22Rv1 (cell line): ENCODE results near the gene HDGF.
A peak's percentile ranks its signal among the peaks of the same experiment; 100 is the strongest.

Source experiments
- H3K27ac ChIP-seq: fragments of 450-650 bp; 2 replicates; pipeline ENCODE4 v1.5.1; 2017
- CTCF ChIP-seq: fragments of 450-650 bp; IDR thresholded peaks from 2 replicates; pipeline ENCODE4 v1.5.1; 2017; ENCODE audit warnings: mild to moderate bottlenecking
- ZFX ChIP-seq: fragments of 450-650 bp; IDR thresholded peaks from 2 replicates; pipeline ENCODE4 v1.6.1; 2017; ENCODE audit warnings: antibody characterized with exemption, borderline replicate concordance

Gene HDGF

GRCh38 chr1:156775799-156776198 lies 24.3 kb upstream of the HDGF start:
- no peak overlapping the region for H3K27ac ChIP-seq
- TF ChIP-seq ZFX = no peak
- no peak for TF ChIP-seq CTCF

- no peak overlapping the region for H3K27ac ChIP-seq
- no peak for TF ChIP-seq CTCF
- TF ChIP-seq ZFX = no peak
Observed at GRCh38 chr1:156773607-156774006, 22.1 kb upstream of the HDGF start.

GRCh38 chr1:156772728-156773497 lies 21.4 kb upstream of the HDGF start:
- H3K27ac ChIP-seq = no peak overlapping the region
- TF ChIP-seq CTCF = no peak
- no peak for TF ChIP-seq ZFX

GRCh38 chr1:156772222-156772621 lies 20.7 kb upstream of the HDGF start:
- TF ChIP-seq CTCF = no peak
- TF ChIP-seq ZFX = no peak
- H3K27ac ChIP-seq = no peak overlapping the region

GRCh38 chr1:156768610-156769295 lies 17.3 kb upstream of the HDGF start:
- peak overlapping the region; percentile 88 for H3K27ac ChIP-seq
- TF ChIP-seq CTCF (no peak), ZFX (no peak)

- no peak for TF ChIP-seq ZFX
- no peak for TF ChIP-seq CTCF
- H3K27ac ChIP-seq = peak overlapping the region; percentile 88
Observed at GRCh38 chr1:156767879-156768604, 16.6 kb upstream of the HDGF start.
